Colonic mucosa (tissue), 4 donors: ENCODE results near the gene AGRP. TPM values are rescaled to one million over a fixed set of nuclear protein-coding genes. Genes with fewer than 3 reads are reported as not detected.
A peak's percentile ranks its signal among the peaks of the same experiment; 100 is the strongest.

Experiments
- DNase-seq: peaks from one replicate; pipeline ENCODE4 v3.0.0-alpha.2; 2020
- H3K27ac ChIP-seq: fragments of 200-600 bp; one replicate; pipeline ENCODE4 v1.8.0; 2021
- H3K27me3 ChIP-seq: fragments of 200-600 bp; one replicate; pipeline ENCODE4 v1.8.0; 2021
- H3K36me3 ChIP-seq: fragments of 200-600 bp; one replicate; pipeline ENCODE4 v1.8.0; 2021
- H3K4me1 ChIP-seq: fragments of 200-600 bp; one replicate; pipeline ENCODE4 v1.8.0; 2021; ENCODE audit warnings: mild to moderate bottlenecking
- H3K4me3 ChIP-seq: fragments of 200-600 bp; one replicate; pipeline ENCODE4 v1.8.0; 2021
- H3K9ac ChIP-seq, 2 donors: one replicate each; pipeline ENCODE4 v1.7.0; 2013; ENCODE audit warnings: control low read depth in 2 of 2, low read depth in 2 of 2, low read length in 2 of 2
- H3K9me3 ChIP-seq: fragments of 200-600 bp; one replicate; pipeline ENCODE4 v1.8.0; 2021
- intact Hi-C: fragments of 100-400 bp; cut with DNase I; formaldehyde crosslinking; loops from one replicate; pipeline ENCODE4 v1.14.1; 2022
- total RNA-seq, 2 donors: library from RNA; stranded (reverse); fragmentation: NEBNext Ultra II Directional in 1 of 2; extraction: Animal tissue kit (Norgen Biotek cat#: 25700) in 1 of 2; gene quantifications; one replicate each; pipeline ENCODE4 v1.2.1, GENCODE V29; 2021
- TF ChIP-seq, protein P1 (sequence below): fragments of 200-600 bp; IDR thresholded peaks from one replicate; pipeline ENCODE4 v1.8.0; 2022; ENCODE audit warnings: antibody characterized with exemption, mild to moderate bottlenecking
- donor health status: healthy.
- donor health status: DM: no; HTN: no; CAD: no.
- donor health status: DM: no; HTN: no; CAD: no.

The AGRP gene, protein sequence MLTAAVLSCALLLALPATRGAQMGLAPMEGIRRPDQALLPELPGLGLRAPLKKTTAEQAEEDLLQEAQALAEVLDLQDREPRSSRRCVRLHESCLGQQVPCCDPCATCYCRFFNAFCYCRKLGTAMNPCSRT
- not detected for total RNA-seq

DNA sequence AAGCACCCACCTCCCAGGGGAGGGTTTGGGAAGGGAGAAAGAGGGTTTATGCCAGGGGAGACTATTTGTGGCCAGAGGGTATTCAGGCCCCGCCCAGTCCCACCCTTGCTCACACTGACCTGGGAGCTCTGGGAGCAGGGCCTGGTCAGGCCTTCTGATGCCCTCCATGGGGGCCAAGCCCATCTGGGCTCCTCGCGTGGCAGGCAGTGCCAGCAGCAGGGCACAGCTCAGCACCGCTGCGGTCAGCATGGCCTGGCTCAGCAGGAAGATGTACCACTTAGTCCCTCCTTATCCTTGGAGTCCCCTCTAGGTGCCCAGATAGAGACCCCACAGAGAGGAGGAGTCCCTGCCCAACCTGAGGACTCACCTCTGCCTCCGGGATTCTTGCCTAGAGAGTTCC is at the start of gene AGRP:
AGRP (minus strand) TSS at position 398 of the 400 bp plus-strand sequence; CDS start at position 249, 149 bp downstream.
- Histone ChIP-seq H3K9ac (peak within 1 kb of the TSS; percentile 38 to 99), H3K9me3 (no peaks in the 10 kb centered on the region), H3K27me3 (no peaks in the 10 kb centered on the region), H3K36me3 (no peaks in the 10 kb centered on the region), H3K4me1 (peaks cover 14% of the 10 kb centered on the region), H3K27ac (no peak within 1 kb of the TSS), H3K4me3 (no peak within 1 kb of the TSS)
- intact Hi-C loops = loop anchor here (5.0 kb wide), 1 partner anchor 39 kb away; no protein-coding TSS in a partner anchor
- TF ChIP-seq, protein P1, sequence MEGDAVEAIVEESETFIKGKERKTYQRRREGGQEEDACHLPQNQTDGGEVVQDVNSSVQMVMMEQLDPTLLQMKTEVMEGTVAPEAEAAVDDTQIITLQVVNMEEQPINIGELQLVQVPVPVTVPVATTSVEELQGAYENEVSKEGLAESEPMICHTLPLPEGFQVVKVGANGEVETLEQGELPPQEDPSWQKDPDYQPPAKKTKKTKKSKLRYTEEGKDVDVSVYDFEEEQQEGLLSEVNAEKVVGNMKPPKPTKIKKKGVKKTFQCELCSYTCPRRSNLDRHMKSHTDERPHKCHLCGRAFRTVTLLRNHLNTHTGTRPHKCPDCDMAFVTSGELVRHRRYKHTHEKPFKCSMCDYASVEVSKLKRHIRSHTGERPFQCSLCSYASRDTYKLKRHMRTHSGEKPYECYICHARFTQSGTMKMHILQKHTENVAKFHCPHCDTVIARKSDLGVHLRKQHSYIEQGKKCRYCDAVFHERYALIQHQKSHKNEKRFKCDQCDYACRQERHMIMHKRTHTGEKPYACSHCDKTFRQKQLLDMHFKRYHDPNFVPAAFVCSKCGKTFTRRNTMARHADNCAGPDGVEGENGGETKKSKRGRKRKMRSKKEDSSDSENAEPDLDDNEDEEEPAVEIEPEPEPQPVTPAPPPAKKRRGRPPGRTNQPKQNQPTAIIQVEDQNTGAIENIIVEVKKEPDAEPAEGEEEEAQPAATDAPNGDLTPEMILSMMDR = no peak
- no peak for DNase-seq

DNA sequence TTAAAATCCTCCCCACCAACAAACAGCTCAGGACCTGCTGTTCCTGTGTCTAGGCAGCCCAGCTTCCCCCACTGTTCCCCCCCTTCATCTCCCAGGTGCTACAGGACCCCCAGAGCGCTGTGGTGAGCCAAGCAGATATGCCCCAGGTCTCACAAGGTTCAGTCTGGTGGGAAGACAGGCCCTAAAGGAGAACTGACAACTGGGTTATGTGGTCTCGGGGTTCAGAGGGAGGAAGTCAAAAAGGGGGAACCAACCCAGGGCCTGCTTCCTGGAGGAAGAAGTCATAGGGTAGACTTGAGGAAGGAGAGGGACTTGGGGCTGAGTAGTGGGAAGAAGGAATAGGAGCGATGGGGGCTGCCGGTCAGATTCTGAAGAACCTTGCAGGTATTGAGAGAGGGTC is 47.9 kb upstream of the AGRP start:
- Histone ChIP-seq H3K9me3 (no peaks in the 10 kb centered on the region), H3K27ac (peak overlapping the region; percentile 72), H3K27me3 (peaks cover 6% of the 10 kb centered on the region), H3K9ac (peak overlapping the region; percentile 83 to 92), H3K36me3 (no peaks in the 10 kb centered on the region), H3K4me3 (no peak overlapping the region), H3K4me1 (peaks cover 14% of the 10 kb centered on the region)
- no peak for DNase-seq
- intact Hi-C loops = no loop called here
- TF ChIP-seq, protein P1 = no peak

DNA sequence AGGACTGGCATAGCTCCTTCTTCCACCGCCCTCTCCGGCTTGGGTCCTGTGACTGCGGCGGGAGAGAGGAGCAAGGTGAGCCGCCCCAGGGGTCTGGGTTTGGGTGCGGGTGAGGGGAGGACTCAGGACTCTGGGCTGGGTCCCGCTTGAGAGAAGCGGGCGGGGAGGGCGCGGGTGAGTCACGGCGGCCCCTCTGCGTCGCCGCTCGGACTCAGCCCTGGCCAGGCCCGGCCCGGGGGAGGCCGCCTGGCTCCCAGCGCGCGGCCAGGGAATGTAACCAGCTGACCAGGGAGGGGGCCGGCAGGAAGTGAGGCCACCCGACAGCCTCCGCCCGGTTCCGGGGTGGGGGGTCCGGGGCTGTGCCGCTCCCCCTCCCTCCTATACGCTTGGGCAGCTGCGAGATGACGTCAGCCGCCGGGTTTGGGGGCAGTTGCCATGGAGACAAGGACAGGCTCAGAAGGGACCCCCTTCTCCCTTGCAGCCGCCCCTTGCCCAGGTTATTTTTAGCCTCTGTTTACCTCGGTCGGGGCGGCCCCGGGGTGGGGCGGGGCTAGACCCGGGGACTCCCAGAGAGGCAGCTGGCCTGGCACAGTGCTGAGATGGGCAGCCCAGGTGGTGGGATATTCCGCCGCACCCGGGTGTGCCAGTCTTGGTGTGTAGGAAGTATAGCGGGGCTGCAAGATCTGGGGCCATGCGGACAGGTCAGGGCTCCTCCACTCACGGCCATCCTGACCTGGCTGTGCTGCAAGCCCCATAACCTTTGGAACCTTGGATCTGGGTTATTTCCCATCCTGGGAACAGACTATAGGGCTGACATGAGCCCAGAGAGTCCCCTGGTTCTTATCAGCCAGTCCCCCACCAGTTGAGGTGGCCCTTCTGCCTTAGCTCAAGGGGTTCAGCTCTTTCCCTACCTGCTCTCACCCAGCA is 46.9 kb upstream of the AGRP start:
- DNase-seq = peak; percentile 59
- H3K4me3 ChIP-seq = peak overlapping the region; percentile 62
- intact Hi-C loops = no loop called here
- TF ChIP-seq, protein P1 = no peak
- H3K9me3 ChIP-seq = no peaks in the 10 kb centered on the region
- H3K4me1 ChIP-seq = peaks cover 14% of the 10 kb centered on the region
- H3K36me3 ChIP-seq = no peaks in the 10 kb centered on the region
- peak overlapping the region; percentile 83 to 92 for H3K9ac ChIP-seq
- peaks cover 5% of the 10 kb centered on the region for H3K27me3 ChIP-seq
- peak overlapping the region; percentile 72 for H3K27ac ChIP-seq

DNA sequence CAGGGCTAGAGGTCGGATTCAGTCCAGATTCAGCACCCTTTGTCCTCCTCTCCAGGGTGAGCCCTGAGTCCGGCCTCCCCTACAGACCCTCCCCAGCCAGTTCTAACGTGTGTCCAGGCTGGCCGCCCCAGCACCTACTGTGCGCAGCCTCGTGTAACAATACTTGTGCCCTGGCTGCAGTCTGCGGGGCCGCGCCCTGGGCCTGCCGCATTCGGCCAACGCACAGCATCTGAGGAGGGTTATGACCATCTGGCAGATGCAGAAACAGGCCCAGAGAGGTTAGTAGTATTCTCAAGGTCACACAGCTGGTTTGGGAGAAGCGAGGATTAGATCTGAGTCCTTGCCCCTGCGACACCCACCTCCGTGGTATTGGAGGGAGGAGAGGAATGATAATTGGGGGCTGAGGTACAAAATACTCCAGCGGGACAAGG is 46.2 kb upstream of the AGRP start:
- Histone ChIP-seq H3K9ac (peak overlapping the region; percentile 83 to 92), H3K27ac (peak overlapping the region; percentile 72), H3K4me3 (peak overlapping the region; percentile 62), H3K9me3 (no peaks in the 10 kb centered on the region), H3K4me1 (peaks cover 14% of the 10 kb centered on the region), H3K27me3 (peaks cover 5% of the 10 kb centered on the region), H3K36me3 (no peaks in the 10 kb centered on the region)
- DNase-seq = no peak
- TF ChIP-seq, protein P1 = no peak
- intact Hi-C loops = loop anchor here (10.0 kb wide), 1 partner anchor 135 kb away; the partner anchor contains the start of genes ACD, C16orf86, ENKD1 and PARD6A

DNA sequence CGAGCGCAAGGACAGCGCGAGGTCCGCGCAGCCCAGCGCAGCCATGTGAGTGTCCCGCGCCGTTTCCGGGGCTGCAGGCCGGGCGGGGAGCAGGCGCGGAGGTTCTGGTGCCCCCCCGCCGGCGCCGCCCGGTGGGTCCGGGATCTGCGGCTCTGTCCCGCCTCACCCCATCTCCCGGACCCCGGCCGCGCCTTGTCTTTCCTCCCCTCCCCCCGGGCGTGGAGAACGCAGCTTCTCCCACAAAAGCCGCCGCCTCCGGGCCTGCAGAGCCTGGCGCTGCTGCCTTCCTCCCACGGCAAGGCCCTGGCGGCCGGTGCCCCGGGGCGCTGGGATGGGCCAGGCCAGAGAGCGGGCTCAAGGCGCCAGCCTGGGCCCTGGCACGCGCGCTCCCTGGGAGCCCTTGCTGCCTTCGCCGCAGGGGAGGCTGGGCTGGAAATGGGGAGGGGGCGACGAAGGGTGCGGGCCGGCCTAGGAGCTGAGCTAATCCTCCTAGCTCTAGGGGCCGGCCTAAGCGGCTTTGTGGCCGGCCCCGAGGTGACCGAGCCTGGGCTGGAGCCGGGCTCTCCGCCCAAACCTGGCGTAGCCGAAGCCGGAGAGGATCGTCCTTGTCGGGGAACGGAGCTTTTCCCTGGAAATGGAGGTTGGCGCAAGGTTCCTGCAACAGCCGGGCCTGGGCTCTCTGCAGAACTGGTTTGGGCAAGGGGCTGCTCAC is 45.7 kb upstream of the AGRP start:
- Histone ChIP-seq H3K9ac (peak overlapping the region; percentile 83 to 92), H3K4me1 (peaks cover 14% of the 10 kb centered on the region), H3K27ac (peak overlapping the region; percentile 72), H3K9me3 (no peaks in the 10 kb centered on the region), H3K4me3 (peak overlapping the region; percentile 62), H3K36me3 (no peaks in the 10 kb centered on the region), H3K27me3 (peaks cover 5% of the 10 kb centered on the region)
- intact Hi-C loops = loop anchor here (10.0 kb wide), 1 partner anchor 136 kb away; the partner anchor contains the start of genes ACD, C16orf86, ENKD1 and PARD6A
- DNase-seq = peak; percentile 50
- TF ChIP-seq, protein P1 = no peak
